NCI-H226 (cell line): ENCODE measurements around the gene ZFAND3.

ENCODE experiments used
- DNase-seq: peaks from one replicate; pipeline ENCODE4 v3.0.0-alpha.2; 2015

The ZFAND3 gene

DNA sequence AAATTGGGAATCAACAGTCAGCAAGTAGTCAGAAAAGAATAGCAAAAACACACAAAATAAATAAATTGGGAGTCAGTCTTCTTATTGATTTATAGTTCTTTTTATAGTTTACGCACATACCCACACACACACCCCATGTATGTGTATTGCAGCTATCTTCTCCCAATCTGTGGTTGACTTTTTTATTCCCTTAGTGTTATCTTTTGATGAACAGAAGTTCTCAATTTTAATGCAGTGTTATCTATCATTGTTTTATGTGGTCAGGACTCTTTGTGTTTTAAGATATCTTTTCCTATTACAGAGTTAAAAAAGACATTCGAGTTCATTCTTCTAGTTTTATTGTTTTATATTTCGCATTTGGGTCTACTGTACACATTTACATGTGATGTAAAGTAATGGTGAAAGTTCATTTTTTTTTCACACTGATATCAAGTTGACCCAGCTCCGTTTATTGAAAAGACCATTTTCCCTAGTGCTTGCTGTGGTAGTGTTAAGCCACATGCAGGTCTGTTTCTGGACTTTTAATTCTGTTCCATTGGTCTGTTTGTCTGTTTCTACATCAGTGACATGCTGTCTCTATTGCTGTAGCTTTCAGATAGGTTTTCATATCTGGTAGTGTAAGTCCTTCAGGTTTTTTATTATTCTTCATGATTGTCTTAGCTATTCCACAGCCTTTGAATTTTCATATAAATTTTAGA lies 78.4 kb downstream of the ZFAND3 start:
- no peak for DNase-seq

DNA sequence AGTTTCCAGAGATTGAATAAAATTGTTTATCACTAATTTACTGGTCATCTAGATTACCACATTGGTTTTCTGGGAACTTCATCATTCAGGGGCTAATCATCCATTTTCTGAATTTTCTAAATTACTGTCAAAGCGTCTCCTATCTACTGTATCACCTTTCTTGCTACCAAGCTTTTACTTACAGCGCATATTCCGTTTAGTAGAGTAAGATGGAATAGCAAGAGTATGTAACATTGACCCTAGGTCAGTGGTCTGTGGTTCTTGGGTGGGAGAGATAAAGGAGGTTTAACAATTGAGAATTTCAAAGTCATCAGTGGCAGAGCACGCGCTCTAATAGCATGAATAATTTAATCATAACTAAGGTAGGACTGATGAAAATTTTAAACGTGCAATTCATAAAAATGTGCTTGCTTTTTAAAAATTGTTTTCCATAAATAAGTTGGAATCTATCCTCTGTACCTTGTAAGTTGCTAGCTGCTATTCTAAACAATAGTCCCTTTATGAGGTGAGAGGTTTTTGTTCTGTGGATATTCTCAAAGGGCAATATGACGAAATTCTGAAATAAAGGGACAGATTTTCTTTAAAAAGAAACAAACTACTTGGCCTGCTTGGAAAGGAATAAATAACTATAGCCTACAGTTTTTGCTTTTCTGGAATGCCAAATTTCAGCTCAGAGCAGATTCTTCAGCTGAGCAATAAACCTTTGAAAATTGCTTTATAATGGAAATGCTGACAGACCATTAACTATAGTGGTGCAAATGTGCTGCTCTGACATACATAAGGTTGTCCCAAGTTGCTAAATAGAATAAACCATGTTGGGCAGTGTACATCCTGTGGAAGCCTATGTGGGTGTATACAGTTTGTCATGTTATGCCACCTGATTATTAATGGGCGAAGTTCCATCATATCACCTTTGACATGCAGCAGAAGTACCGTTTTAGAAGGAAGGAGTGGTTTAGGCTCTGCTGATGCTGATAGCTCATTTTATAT lies 84.1 kb downstream of the ZFAND3 start:
- no peak for DNase-seq

DNA sequence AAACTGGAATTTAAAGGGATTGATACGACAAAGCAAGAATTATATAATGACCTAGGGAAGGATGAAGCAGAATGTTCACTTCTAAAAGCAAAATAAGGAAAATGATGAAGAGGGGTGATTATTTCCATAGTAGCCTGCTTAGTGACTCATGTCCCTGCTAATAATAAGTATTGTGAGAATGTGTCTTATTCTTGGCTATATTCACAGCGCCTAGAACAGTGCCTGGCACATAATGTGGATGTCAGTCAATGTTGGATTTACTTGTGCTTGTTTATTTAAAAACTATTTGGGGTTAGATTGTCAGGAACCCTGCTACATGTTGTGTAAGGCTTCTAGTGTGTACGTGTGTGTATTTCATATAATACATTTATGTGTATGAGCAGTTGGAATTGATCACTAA lies 85.1 kb downstream of the ZFAND3 start:
- DNase-seq: no peak

DNA sequence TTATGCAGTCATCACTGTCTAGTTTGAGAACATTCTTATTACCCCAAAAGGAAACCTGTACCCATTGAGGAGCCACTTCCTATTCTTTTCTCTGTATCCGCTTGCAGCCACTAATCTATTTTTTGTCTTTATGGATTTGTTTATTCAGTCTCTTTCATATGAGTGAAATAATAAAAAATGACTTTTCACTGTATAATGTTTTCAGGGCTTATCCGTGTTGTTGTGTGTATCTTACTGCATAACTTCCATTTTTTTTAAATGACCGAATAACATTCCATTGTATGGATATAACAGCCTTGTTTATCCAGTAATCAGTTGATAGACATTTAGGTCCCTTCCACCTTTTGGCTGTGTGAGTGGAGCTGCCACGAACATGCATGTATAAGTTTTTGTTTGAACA lies 86.6 kb downstream of the ZFAND3 start:
- no peak for DNase-seq

DNA sequence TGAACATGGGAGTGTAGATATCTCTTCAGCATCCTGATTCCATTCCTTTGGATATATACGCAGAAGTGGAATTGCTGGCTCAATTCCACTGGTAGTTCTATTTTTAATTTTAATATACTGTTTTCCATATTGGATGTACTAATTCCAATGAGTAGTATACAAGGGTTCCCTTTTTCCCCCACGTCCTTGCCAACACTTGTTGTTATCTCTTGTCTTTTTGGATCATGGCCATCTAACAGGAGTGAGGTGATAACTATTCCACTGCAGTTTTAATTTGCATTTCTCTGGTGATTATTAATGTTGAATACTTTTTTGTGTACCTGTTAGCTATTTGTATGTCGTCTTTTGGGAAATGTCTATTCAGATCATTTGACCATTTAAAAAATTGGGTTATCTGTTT lies 91.5 kb downstream of the ZFAND3 start:
- DNase-seq: no peak

DNA sequence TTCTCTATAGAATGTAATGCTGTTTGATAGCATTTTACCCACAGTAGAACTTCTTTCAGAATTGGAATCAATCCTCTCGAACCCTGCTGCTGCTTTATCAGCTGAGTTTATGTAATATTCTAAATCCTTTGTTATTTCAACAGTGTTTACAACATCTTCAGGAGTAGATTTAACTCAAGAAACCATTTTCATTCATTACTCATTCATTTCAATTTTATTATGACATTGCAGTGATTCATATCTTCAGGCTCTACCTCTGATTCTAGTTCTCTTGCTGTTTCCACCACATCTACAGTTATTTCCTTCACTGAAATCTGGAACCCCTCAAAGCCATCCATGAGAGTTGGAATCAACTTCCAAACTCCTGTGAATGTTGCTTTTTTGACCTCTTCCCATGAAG lies 93.7 kb downstream of the ZFAND3 start:
- peak; percentile 49 for DNase-seq

DNA sequence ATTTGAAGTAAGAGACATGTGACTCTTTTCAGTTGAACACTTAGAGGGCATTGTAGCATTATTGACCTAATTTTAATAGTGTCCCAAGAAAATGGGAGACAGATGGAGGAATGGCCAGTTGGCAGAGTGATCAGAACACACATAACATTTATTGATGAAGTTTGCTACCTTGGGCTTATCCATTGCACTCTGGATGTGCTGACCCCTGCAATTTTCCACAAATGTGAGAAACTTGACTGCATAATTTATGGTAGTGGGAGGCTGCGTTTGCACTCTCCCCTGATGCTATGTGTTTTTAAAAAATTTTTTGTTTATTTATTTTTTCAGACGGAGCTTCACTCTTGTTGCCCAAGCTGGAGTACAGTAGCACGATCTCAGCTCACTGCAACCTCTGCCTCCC lies 95.9 kb downstream of the ZFAND3 start:
- no peak for DNase-seq

DNA sequence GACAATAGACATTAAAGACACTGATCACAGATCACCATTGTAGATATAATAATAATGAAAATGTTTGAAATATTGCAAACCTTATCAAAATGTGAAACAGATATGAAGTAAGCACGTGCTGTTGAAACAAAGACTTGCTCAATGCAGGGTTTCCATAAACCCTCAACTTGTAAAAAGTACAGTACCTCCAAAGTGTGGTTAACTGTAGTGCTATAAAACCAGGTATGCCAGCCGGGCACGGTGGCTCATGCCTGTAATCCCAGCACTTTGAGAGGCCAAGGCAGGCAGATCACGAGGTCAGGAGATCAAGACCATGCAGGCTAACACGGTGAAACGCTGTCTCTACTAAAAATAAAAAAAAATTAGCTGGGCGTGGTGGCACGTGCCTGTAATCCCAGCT lies 96.6 kb downstream of the ZFAND3 start:
- no peak for DNase-seq

DNA sequence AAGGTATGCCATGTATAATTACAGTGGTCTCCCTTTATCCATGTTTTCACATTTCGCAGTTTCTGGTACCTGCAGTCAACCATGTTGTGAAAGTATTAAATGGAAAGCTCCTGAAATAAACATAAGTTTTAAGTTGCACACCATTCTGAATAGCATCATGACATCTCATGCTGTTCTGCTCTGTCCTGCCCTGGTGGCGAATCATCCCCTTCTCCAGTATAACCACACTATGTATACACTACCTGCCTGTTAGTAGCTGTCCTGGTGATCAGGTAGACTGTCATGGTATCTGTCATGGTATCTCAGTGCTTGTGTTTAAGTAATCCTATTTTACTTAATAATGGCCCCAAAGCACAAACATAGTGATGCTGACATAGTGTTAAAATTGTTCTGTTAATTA lies 97.1 kb downstream of the ZFAND3 start:
- DNase-seq: no peak

DNA sequence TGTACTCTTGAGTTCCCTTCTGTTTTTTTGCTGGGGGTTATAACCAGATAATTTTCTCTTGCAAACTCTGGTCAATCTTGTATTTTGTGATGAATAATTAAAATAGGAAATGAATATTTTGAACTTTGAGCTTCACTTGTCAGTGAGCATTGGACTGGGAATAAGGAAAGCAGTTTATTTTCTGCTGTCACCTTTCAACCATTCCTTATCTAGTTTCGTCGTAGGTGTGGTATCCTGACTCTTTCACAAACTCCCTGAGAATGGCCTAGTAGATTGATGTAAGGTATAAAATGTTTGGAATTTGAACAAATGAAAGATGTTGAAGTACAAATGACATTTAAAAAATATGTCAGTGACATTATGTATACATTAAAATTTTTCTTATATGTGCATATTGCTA lies 98.0 kb downstream of the ZFAND3 start:
- DNase-seq: no peak

DNA sequence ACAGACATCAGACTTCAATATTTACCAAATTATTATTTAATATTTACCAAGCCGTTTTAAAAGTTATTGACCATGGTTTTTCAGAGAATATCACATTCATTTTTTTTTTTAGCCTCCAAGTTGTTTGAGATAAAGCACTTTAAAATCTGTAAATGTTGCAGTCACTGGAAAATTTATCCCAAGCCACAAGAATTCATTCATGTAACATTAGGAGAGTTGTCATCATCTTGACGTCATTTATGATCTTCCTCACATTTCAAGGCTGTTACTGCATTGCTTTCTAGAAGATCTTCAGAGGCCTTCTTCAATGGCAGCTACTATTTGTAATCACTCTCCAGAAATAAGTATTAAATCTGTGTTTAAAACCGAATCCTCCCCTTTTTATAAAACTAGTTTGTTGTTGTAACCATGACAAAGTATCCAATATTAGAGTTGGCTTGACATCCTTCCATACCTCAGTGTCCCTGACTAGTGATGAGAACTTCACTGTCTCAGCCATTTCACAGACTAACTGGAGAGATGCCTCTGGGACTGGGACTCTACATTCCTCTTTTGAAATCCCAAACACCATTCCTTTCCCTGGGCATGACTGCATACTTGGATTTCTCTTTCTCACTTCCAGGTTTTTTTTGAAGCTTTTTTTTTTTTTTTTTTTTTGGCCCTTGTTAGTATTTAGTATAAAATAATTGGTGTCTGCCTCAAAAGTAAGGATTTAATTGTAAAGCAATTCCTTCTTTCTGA lies 100.1 kb downstream of the ZFAND3 start:
- DNase-seq: no peak

DNA sequence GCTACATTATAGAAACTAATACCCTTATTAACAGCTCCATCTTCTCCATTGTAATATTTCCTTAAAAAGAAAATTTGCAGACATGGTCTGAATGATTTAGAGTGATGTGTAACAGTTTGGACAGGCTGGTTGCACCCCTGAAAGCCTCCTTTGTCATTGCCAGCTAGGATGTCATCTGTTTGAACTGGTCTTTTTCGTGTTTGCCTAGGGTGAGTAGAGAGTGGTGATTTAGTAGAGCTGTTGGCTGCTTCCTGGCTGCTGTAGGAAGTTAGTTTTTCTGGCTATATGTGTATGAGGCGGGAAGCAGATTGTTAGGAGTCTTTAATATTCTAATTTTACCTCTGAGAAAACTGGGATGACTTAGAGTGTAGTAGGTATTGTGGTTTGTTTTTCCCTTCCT lies 101.1 kb downstream of the ZFAND3 start:
- no peak for DNase-seq

DNA sequence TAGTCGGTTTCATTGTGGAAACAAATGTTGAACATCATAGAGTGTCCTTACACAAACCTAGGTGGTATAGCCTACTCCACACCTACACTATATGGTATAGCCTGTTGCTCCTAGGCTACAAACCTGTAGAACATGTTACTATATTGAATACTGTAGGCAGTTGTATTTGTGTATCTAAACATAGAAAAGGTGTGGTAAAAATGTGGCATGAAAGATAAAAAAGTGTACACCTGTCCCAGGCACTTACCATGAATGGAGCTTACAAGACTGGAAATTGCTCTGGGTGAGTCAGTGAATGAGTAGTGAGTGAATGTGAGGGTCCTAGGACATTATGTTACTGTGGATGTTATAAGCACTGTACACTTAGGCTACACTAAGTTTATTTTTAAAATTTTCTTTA lies 103.0 kb downstream of the ZFAND3 start:
- DNase-seq: no peak

DNA sequence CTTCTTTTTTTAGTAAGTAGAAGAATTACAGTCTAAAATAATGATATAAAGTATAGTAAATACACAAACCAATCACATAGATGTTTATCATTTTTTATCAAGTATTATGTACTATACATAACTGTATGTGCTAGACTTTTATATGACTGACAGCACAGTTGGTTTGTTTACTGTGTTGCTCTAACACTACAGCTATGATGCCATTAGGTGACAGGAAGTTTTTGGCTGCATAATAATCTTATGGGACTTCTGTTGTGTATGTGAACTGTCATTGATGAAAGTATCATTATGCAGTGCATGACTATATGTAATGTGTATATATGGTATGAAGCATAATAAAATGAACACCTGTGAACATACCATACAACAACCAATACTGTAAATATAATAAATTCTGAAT lies 104.0 kb downstream of the ZFAND3 start:
- no peak for DNase-seq

DNA sequence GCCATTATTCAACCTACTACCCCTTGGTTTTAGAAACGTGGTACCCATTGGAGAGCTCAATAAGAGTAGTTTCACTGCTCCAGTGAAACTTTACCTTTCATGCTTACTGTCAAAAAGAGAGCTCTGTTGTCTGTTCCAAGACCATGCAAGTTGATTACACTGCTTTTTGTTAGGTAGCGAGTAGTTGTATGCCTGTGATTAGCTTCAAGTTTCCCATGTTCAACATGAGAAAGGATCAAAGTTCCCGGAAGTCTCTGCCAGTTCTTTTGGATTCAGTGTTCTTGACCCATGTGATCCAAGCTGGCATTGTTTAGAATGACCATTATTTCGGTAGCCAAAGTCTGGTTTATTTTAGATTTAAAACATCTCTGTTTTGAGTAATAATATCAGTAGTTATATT lies 107.1 kb downstream of the ZFAND3 start:
- DNase-seq: no peak

DNA sequence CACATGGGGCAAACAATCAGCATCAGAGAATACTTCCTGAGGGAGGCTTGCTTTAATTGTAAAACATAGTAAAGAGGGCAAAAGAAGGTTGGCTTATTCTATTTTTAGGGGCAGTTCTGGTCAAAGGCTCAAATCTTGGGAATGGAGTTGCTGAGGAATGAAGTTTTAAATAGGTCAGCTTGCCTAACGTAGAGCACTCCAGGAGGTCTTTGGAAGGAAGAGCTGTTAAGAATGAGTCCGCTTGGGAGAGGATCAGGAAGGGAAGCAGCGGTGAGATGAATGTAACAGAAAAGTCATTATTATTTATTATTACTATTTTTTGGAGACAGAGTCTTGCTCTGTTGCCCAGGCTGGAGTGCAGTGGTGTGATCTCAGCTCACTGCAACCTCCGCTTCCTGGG lies 108.7 kb downstream of the ZFAND3 start:
- no peak for DNase-seq

DNA sequence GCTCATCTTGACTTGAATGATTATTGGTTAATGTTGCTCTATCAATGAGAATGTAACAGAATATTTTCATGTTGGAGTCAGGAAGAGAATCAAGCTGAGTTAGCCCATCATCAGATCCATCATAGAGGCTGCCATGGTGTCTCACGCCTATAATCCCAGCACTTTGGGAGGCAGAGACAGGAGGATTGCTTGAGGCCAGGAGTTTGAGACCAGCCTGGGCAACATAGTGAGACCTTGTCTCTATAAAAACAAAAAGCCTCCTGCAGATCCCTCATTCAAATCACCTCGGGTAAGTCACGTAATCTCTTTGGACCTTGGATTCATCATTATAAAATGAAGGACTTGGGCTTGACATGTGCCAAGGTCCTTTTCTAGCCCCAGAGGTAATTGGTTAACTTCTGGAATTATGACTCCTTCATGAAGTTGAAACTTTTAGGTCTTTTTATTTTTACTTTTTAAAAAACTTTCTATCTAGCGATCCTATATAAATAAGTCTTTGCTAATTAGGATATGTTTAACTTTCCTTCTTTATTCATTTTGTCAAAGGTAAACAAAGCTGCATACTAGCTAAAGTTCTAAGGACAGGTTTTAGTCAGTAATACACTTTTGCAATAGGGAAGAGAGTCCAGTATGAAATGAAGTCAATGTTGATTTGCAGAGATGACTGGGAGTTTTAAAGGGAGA lies 110.9 kb downstream of the ZFAND3 start:
- DNase-seq: no peak

DNA sequence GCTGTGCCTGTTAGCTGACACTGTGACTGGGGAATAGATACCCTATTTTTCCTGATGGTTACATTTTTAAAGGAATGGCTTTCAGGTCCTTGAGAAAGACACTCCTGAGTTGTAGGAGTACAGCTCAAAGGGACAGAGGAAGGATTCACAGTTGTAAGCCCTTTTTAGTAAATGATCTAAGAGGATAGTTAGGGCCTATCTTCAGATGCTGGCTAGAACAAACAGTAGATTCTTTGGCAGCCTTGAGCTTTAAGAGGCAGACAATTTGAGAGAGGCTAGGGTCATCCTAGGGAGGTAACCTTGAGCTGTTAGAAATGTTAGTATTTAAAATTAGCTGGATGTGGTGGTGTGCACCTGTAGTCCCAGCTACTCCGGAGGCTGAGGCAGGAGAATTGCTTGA lies 111.5 kb downstream of the ZFAND3 start:
- DNase-seq: no peak

DNA sequence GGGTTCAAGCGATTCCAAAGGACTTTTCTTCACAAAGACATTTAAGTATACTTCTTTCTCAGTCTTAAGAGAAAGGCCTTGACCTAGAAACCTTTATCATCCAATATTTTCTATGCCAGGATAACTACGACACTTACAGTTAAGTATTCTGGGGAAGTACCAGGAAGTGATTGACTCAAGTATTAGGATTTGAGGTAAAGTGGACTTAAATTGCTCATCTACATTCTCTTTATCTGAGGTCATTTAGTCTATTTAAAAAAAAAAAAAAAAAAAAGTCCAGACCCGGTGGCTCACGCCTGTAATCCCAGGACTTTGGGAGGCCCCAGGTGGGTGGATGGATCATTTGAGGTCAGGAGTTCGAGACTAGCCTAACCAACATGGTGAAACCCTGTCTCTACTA lies 114.7 kb downstream of the ZFAND3 start:
- DNase-seq: peak; percentile 24

DNA sequence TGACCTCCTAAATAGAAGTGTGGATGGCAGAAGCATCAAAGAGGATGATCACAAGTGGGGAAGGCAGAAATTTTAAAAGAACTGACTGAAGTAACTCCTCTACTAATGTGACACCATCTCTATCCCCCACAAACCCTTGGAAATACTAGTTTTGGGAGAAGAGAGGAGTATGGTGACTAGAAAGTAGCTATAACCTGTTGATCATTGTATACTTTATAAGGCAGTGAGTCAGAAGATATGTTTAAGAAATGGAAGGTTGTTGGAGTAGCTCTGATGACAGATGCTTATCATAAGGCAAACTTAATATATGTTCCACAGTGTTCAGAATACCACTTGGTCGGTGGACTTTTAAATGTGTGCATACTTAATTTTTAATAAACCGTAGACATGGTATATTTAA lies 116.6 kb downstream of the ZFAND3 start:
- DNase-seq: no peak

DNA sequence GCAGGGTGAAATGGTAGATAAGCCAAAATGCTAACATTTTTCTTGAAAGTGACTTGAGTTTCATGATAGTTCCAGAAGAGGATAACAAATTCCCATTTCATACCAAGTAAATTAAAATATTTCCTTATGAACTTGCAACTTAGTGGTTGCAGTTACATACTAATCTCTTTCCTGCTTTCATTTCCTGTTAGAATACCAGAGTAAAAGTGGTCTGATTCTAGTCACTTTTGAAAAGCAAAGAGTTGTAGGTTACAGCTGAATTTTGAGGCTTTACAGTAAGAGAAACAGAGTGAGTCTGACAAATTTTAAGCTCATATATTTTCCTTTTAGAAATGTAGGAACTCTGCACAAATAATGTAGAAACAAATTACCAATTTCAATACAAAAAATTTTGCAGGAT lies 117.4 kb downstream of the ZFAND3 start:
- DNase-seq: no peak

DNA sequence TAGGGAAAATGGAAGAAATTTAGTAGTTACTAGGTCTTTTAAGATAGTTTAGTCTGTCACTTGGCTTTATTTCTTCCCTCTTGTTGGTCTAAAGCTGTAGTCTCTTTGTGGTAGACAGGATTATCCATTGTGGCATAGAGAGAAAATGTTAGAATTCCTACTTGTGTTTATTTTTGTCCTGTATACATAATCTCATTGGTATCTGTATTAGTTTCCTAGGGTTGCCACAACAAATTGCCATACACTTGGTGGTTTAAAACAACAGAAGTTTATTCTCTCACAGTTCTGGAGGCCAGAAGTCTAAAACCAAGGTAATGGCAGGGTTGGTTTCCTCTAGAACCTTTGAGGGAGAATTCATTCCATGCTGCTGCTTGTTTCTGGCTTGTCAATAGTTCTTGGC lies 119.4 kb downstream of the ZFAND3 start:
- no peak for DNase-seq
